ENCODE data around the gene PLCG2.
A peak's percentile ranks its signal among the peaks of the same experiment; 100 is the strongest.

Gene PLCG2

GRCh38 chr16:81817789-81818567 is 38.9 kb downstream of the PLCG2 start:
- peak; percentile 75 for DNase-seq

DNA sequence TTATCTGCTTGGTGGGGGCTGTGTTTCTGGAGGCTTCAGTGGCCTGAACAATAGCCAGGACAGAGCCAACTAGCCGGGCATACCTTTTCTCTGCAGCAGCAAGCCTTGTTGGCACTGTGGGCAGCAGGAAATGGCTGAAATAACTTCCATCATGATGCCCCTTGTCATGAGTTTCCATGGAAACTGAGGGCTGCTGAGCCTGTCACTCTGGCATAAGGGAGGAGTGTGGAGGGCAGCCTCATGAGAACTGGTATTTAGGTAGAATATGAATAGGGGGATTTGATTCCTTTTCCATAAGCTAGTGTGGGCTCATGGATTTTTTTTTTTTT is 39.4 kb downstream of the PLCG2 start:
- no peak for DNase-seq

GRCh38 chr16:81818905-81819304 is 39.8 kb downstream of the PLCG2 start:
- DNase-seq = no peak

DNA sequence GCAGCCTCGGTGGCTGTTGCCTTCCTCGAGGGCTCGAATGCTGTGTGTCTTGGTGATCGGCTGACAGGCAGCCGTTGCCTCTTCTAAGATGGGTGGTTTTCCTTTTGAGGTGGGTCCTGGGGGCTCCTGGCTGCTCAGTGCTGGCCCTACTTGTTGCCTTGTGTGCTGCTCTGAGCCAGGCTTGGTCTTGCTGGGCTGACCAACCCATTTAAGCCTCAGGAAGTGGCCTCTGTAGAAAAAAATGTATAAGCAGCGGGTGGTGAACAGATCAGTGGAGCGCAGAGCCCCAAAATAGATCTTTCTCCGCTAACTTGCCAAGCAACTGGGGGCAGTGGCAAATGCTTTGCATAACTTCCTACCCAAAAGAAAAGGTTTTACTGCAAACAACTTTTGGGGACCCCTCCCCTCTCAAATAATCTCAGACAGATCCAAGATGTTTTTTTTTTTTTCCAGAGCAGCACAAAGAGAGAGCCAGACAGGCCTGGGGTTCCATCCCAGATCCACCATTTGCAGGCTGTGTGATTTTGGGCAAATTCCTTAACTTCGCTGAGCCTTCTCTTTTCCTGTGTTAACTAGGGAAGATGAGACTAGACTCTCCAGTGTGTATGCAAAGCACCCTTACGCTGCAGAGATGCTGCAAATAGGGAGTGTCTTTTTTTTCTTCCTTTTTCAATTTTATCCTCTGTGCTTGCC is 42.5 kb downstream of the PLCG2 start:
- DNase-seq = peak; percentile 60

DNA sequence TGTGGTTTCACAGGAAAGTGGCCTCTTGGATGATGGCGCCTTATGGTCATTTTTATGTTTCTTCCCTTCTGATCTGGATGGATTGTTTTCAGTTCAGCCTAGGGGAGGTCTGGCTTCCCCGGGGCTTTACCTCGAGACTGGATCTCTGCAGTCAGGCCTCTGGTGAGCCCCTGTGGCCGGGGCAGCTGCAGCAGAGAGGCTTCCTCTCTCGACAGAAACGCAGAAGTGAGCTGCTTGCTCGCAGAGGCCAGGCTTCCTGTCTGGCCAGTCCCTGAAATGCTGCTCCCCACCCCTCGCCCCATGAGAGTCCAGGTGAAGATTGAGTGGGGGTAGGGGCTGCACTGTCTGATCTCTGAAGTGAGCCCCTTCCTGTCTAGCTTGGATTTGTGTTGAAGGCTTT is 44.0 kb downstream of the PLCG2 start:
- peak; percentile 76 for DNase-seq

- no peak for DNase-seq
Measured at GRCh38 chr16:81823734-81824133, 44.6 kb downstream of the PLCG2 start.

DNA sequence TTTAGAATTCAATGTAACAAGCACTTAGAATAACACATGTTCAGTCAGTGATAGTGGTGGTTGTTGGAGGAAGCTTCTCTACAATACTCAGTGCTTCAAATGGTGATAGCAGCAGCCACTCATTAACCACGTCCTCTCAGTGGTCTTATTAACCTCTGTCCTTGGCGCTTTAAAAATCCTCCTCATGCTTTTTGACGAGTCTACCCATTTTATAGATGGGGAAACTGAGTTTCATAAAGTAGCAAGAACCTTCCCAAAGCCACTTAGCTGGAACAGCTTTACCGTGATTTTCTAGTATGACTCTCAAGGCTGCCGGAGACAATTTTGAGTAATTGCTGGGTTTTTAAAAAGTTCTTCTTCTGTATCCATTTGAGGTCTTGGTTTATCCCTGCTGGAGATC is 47.4 kb downstream of the PLCG2 start:
- no peak for DNase-seq

- no peak for DNase-seq
Measured at GRCh38 chr16:81830845-81831540, 51.9 kb downstream of the PLCG2 start.

- peak; percentile 79 for DNase-seq
Measured at GRCh38 chr16:81831722-81832126, 52.6 kb downstream of the PLCG2 start.

GRCh38 chr16:81832801-81833547 is 53.9 kb downstream of the PLCG2 start:
- DNase-seq = no peak

- DNase-seq = no peak
Measured at GRCh38 chr16:81833751-81834150, 54.7 kb downstream of the PLCG2 start.

DNA sequence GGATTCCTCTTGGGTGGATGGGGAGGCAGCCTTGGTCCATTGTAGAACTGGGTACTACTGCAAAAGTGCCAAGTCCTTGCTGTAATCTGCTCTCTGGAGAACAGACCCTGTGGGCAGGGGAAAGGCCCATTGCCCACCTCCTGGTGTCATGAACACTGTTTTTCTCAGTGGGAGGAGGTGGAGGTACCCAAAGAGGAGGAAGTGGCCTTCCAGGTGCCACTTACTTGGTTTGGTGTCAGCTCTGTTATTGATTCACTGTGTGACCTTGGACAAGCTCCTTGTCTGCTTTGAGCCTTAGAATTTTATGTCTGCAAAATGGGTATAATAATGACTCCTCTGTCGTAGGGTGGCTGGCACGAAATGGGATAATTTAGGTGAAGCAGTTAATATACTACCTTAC is 55.8 kb downstream of the PLCG2 start:
- no peak for DNase-seq

- DNase-seq = peak; percentile 44
Measured at GRCh38 chr16:81836279-81837054, 57.4 kb downstream of the PLCG2 start.

GRCh38 chr16:81837312-81837751 is 58.2 kb downstream of the PLCG2 start:
- DNase-seq = no peak

GRCh38 chr16:81838794-81839193 is 59.7 kb downstream of the PLCG2 start:
- no peak for DNase-seq

DNA sequence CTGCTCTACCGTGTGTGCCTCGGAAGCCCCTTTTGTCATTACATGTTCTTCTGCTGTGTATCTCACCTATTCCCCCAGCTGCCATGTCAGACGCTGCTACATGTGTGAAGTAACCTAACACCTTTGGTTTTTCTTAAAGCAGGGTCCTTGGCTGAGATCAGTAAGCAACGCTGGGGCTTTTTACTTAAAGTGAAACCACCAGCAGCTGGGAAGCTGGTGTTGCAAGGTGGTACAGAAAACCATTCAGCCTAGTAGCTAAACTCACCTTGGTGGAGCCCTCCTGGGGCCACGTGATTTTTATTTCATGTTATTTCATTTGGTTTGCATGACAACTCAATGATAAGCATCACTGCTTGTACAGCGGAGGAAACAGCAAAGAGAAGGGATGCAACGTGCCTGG is 62.6 kb downstream of the PLCG2 start:
- peak; percentile 66 for DNase-seq

- no peak for DNase-seq
Measured at GRCh38 chr16:81842564-81843242, 63.6 kb downstream of the PLCG2 start.

- no peak for DNase-seq
Measured at GRCh38 chr16:81843243-81843582, 64.1 kb downstream of the PLCG2 start.

- no peak for DNase-seq
Measured at GRCh38 chr16:81843683-81844082, 64.6 kb downstream of the PLCG2 start.

DNA sequence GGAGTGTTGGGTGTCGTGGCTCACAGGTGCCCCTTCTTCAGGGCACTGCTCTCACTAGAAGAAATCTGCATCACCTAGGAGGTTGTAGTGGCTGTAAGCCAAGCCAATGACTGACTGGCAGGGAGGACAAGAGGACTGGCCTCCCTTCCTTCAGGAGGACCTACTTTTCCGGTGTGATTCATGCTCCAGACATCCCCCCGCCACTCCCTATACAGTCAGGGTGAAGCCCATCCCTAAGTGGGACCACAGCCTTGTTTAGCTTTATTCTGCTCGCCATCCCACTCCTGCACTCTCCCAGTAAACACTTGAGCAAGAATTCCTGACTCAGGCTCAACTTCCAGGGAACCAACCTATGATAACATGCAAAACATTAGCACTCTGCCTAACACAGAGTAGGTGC is 67.0 kb downstream of the PLCG2 start:
- DNase-seq = no peak

DNA sequence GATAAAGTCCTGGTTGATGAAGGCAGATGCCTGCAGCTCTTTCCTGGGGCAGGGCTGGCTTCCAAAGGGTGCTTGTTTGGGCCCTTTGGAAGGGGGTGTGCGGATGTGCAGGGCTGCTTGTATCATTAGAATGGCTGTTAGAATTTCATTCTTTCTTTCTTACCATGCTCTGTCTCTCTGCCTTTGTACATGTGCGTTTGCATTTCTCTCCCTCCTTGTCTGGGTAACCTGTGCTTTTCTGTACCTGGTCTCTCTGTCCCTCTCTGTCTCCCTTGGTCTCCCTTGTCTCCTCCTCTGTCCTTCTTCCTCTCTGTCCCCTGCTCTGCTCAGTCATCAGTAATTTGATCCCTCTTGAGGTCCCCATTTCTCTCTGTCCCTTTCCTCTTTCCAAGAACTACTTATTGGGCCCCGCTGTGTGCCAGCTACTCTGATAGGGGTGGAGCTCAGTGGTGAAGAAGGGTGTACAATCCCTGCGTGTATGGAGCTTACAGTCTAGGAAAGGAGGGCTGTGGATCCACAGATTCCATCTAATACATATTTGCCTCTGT is 69.3 kb downstream of the PLCG2 start:
- no peak for DNase-seq

All from CD4-positive, alpha-beta T cell treated with Interleukin-15 for 1 hour (primary cell).